Measurements from ENCODE around the gene SERPINE1. TPM values are rescaled to one million over a fixed set of nuclear protein-coding genes. Genes with fewer than 3 reads are reported as not detected.

Gene SERPINE1
- total and polyA plus RNA-seq, 2 of the 8 experiments (the other 6 are each of a cell fraction or from before 2014, with no cell fraction given), result 3.7 to 5.6 TPM

DNA sequence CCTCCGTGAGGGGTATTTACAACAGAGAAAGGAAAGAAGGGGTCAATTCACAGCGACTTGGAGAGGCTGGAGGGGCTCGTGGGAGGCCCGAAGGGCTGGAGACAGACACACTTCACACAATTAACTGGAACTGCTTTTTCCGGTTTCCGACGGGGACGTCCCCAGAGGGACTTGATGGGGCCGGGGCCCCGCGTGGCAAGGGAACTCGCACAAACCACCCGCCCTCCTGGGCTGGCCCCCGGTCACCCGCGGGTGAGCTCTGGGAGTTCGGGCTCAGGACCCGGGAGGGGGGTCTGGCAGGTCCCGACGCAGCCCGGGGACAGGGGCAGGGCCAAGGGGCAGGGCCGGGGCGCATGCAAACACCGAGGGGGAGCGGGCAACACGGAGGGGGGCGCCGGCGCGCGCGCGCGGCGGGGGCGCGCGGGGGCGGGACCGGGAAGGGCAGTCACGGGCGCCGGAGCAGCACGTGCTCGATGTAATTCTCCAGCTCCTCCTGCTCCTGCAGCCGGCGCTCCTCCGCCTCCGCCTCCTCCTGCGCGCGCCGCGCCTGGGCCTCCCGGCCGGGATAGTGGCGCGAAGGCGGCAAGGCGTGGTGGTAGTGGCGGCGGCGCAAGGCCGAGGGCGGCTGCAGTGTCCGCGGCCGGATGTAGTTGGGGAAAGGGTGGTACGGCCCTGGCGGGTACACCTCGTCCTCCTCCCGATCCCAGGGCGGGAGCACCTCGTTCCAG, 35.8 kb downstream of the SERPINE1 start (continued):
- TF ChIP-seq, protein P1, sequence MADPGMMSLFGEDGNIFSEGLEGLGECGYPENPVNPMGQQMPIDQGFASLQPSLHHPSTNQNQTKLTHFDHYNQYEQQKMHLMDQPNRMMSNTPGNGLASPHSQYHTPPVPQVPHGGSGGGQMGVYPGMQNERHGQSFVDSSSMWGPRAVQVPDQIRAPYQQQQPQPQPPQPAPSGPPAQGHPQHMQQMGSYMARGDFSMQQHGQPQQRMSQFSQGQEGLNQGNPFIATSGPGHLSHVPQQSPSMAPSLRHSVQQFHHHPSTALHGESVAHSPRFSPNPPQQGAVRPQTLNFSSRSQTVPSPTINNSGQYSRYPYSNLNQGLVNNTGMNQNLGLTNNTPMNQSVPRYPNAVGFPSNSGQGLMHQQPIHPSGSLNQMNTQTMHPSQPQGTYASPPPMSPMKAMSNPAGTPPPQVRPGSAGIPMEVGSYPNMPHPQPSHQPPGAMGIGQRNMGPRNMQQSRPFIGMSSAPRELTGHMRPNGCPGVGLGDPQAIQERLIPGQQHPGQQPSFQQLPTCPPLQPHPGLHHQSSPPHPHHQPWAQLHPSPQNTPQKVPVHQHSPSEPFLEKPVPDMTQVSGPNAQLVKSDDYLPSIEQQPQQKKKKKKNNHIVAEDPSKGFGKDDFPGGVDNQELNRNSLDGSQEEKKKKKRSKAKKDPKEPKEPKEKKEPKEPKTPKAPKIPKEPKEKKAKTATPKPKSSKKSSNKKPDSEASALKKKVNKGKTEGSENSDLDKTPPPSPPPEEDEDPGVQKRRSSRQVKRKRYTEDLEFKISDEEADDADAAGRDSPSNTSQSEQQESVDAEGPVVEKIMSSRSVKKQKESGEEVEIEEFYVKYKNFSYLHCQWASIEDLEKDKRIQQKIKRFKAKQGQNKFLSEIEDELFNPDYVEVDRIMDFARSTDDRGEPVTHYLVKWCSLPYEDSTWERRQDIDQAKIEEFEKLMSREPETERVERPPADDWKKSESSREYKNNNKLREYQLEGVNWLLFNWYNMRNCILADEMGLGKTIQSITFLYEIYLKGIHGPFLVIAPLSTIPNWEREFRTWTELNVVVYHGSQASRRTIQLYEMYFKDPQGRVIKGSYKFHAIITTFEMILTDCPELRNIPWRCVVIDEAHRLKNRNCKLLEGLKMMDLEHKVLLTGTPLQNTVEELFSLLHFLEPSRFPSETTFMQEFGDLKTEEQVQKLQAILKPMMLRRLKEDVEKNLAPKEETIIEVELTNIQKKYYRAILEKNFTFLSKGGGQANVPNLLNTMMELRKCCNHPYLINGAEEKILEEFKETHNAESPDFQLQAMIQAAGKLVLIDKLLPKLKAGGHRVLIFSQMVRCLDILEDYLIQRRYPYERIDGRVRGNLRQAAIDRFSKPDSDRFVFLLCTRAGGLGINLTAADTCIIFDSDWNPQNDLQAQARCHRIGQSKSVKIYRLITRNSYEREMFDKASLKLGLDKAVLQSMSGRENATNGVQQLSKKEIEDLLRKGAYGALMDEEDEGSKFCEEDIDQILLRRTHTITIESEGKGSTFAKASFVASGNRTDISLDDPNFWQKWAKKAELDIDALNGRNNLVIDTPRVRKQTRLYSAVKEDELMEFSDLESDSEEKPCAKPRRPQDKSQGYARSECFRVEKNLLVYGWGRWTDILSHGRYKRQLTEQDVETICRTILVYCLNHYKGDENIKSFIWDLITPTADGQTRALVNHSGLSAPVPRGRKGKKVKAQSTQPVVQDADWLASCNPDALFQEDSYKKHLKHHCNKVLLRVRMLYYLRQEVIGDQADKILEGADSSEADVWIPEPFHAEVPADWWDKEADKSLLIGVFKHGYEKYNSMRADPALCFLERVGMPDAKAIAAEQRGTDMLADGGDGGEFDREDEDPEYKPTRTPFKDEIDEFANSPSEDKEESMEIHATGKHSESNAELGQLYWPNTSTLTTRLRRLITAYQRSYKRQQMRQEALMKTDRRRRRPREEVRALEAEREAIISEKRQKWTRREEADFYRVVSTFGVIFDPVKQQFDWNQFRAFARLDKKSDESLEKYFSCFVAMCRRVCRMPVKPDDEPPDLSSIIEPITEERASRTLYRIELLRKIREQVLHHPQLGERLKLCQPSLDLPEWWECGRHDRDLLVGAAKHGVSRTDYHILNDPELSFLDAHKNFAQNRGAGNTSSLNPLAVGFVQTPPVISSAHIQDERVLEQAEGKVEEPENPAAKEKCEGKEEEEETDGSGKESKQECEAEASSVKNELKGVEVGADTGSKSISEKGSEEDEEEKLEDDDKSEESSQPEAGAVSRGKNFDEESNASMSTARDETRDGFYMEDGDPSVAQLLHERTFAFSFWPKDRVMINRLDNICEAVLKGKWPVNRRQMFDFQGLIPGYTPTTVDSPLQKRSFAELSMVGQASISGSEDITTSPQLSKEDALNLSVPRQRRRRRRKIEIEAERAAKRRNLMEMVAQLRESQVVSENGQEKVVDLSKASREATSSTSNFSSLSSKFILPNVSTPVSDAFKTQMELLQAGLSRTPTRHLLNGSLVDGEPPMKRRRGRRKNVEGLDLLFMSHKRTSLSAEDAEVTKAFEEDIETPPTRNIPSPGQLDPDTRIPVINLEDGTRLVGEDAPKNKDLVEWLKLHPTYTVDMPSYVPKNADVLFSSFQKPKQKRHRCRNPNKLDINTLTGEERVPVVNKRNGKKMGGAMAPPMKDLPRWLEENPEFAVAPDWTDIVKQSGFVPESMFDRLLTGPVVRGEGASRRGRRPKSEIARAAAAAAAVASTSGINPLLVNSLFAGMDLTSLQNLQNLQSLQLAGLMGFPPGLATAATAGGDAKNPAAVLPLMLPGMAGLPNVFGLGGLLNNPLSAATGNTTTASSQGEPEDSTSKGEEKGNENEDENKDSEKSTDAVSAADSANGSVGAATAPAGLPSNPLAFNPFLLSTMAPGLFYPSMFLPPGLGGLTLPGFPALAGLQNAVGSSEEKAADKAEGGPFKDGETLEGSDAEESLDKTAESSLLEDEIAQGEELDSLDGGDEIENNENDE (IDR thresholded peaks at IDR 0.05; ENCODE audit: insufficient replicate concordance, low read length), result no peak
- TF ChIP-seq, protein P2, sequence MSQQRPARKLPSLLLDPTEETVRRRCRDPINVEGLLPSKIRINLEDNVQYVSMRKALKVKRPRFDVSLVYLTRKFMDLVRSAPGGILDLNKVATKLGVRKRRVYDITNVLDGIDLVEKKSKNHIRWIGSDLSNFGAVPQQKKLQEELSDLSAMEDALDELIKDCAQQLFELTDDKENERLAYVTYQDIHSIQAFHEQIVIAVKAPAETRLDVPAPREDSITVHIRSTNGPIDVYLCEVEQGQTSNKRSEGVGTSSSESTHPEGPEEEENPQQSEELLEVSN (IDR thresholded peaks at IDR 0.05), result peak; percentile 94
- TF ChIP-seq, protein P3, sequence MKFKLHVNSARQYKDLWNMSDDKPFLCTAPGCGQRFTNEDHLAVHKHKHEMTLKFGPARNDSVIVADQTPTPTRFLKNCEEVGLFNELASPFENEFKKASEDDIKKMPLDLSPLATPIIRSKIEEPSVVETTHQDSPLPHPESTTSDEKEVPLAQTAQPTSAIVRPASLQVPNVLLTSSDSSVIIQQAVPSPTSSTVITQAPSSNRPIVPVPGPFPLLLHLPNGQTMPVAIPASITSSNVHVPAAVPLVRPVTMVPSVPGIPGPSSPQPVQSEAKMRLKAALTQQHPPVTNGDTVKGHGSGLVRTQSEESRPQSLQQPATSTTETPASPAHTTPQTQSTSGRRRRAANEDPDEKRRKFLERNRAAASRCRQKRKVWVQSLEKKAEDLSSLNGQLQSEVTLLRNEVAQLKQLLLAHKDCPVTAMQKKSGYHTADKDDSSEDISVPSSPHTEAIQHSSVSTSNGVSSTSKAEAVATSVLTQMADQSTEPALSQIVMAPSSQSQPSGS (IDR thresholded peaks at IDR 0.05; ENCODE audit: low read length), result no peak
- TF ChIP-seq TBP (IDR thresholded peaks at IDR 0.05; ENCODE audit: low read depth, low read length) (no peak), SP4 (IDR thresholded peaks at IDR 0.05; ENCODE audit: low read length) (no peak)

Measured in H1 (cell line).